WERI-Rb-1 (cell line): ENCODE measurements around the gene PCIF1.
"Not testable (repeated sequence)": the region's sequence is repeated elsewhere in the genome, so short reads cannot be mapped to it uniquely, and the experiment has no call there.

ENCODE experiments used
- DNase-seq: peaks from one replicate; pipeline ENCODE4 v3.0.0-alpha.2; 2020
- H3K27ac ChIP-seq: fragments of 250-450 bp; sonication (Bioruptor Pico); 2 replicates; pipeline ENCODE4 v1.5.1; 2020; ENCODE audit warnings: mild to moderate bottlenecking, moderate library complexity
- H3K27me3 ChIP-seq: fragments of 250-450 bp; sonication (Bioruptor Pico); 2 replicates; pipeline ENCODE4 v1.5.1; 2021; ENCODE audit warnings: mild to moderate bottlenecking, low read depth, moderate library complexity; ENCODE audit not compliant: insufficient read depth, severe bottlenecking
- H3K36me3 ChIP-seq: fragments of 250-450 bp; sonication (Bioruptor Pico); 2 replicates; pipeline ENCODE4 v1.5.1; 2020; ENCODE audit warnings: mild to moderate bottlenecking, moderate library complexity
- H3K4me3 ChIP-seq: 2 replicates; pipeline ENCODE4 v1.5.1; 2011; ENCODE audit warnings: low read depth, mild to moderate bottlenecking, control low read depth, low read length
- H3K9me3 ChIP-seq: fragments of 250-450 bp; sonication (Bioruptor Pico); 2 replicates; pipeline ENCODE4 v1.5.1; 2021; ENCODE audit warnings: mild to moderate bottlenecking, moderate library complexity; ENCODE audit not compliant: severe bottlenecking
- CTCF ChIP-seq: IDR thresholded peaks from 2 replicates; pipeline ENCODE4 v1.5.1; 2011; ENCODE audit warnings: low read depth, mild to moderate bottlenecking, control low read depth, inconsistent platforms, low read length

PCIF1 gene

GRCh38 chr20:45927071-45927878, 7.2 kb upstream of the PCIF1 start:
- H3K36me3 ChIP-seq = no peaks in the 10 kb centered on the region
- no peaks in the 10 kb centered on the region for H3K27me3 ChIP-seq
- H3K9me3 ChIP-seq = no peaks in the 10 kb centered on the region
- TF ChIP-seq CTCF = no peak
- no peak for DNase-seq
- no peak overlapping the region for H3K27ac ChIP-seq
- H3K4me3 ChIP-seq = no peak overlapping the region

GRCh38 chr20:45931680-45932079, 2.8 kb upstream of the PCIF1 start:
- H3K4me3 ChIP-seq, DNase-seq, H3K27ac ChIP-seq, H3K9me3 ChIP-seq, H3K27me3 ChIP-seq, H3K36me3 ChIP-seq: not testable (repeated sequence)

- peak overlapping the region; percentile 97 for H3K4me3 ChIP-seq
- H3K27ac ChIP-seq = peak overlapping the region; percentile 100
- peak; percentile 92 for DNase-seq
- H3K36me3 ChIP-seq = peaks cover 24% of the 10 kb centered on the region
- H3K9me3 ChIP-seq = no peaks in the 10 kb centered on the region
- no peaks in the 10 kb centered on the region for H3K27me3 ChIP-seq
- TF ChIP-seq CTCF = peak; percentile 62
Observed at GRCh38 chr20:45933266-45934045, 1.0 kb upstream of the PCIF1 start.

- Histone ChIP-seq H3K27me3 (no peaks in the 10 kb centered on the region), H3K4me3 (peak overlapping the region; percentile 97)
- peak; percentile 54 for DNase-seq
Observed at GRCh38 chr20:45934046-45934585, 367 bp upstream of the PCIF1 start.

GRCh38 chr20:45935416-45936046, 1.0 kb downstream of the PCIF1 start:
- Histone ChIP-seq H3K4me3 (peak overlapping the region; percentile 70), H3K9me3 (no peaks in the 10 kb centered on the region), H3K27ac (peak overlapping the region; percentile 100), H3K27me3 (no peaks in the 10 kb centered on the region), H3K36me3 (peaks cover 45% of the 10 kb centered on the region)
- no peak for TF ChIP-seq CTCF
- DNase-seq = no peak

More at GRCh38 chr20:45934046-45934585, 367 bp upstream of the PCIF1 start:
- Histone ChIP-seq H3K9me3 (no peaks in the 10 kb centered on the region), H3K27ac (peak overlapping the region; percentile 100), H3K36me3 (peaks cover 31% of the 10 kb centered on the region)
- TF ChIP-seq CTCF = no peak

- no peak overlapping the region for H3K27ac ChIP-seq
- H3K4me3 ChIP-seq = no peak overlapping the region
- DNase-seq = no peak
- H3K9me3 ChIP-seq = no peaks in the 10 kb centered on the region
- TF ChIP-seq CTCF = no peak
- peaks cover 60% of the 10 kb centered on the region for H3K36me3 ChIP-seq
- no peaks in the 10 kb centered on the region for H3K27me3 ChIP-seq
Observed at GRCh38 chr20:45937765-45938164, 3.3 kb downstream of the PCIF1 start.
